ENCODE measurements around the gene CLEC9A.

GRCh38 chr12:10088955-10089900 is 58.7 kb downstream of the CLEC9A start:
- TF ChIP-seq CTCF (conservative IDR thresholded peaks at IDR 0.05 in 1 of 2, IDR thresholded peaks at IDR 0.05 in 1 of 2; ENCODE audit: low read depth in 1 of 2, low read length in 2 of 2), result no peak
- no peak for TF ChIP-seq EZH2 (IDR thresholded peaks at IDR 0.05; ENCODE audit: low read length, missing control alignments)
